Tibial artery (tissue), 4 donors: ENCODE data around the gene STIMATE.

Source experiments
- DNase-seq, 2 donors: peaks; one replicate each; pipeline ENCODE4 v3.0.0-alpha.2; 2019
- H3K27ac ChIP-seq, 2 donors: fragments of 200-600 bp; sonication (generic) in 1 of 2; 1 replicate in 1 of 2; 2 replicates in 1 of 2; pipeline ENCODE4 v1.5.1; 2018 to 2019; ENCODE audit warnings: mild to moderate bottlenecking in 1 of 2
- H3K27me3 ChIP-seq, 2 donors: fragments of 200-600 bp; sonication (generic) in 1 of 2; one replicate each; pipeline versions ENCODE4 v1.5.1 to v1.6.0; 2016 to 2019
- H3K36me3 ChIP-seq, 3 donors: fragments of 200-600 bp; sonication (generic) in 2 of 3; one replicate each; pipeline ENCODE4 v1.5.1; 2016 to 2019; ENCODE audit warnings: mild to moderate bottlenecking in 2 of 3
- H3K4me1 ChIP-seq, 4 donors: fragments of 200-600 bp; sonication (generic) in 2 of 4; 1 replicate in 3 of 4; 2 replicates in 1 of 4; pipeline ENCODE4 v1.5.1; 2016 to 2019
- H3K4me3 ChIP-seq, 2 donors: fragments of 200-600 bp; sonication (generic) in 1 of 2; 1 replicate in 1 of 2; 2 replicates in 1 of 2; pipeline ENCODE4 v1.5.1; 2018 to 2019; ENCODE audit warnings: mild to moderate bottlenecking in 2 of 2
- H3K9me3 ChIP-seq, 3 donors: fragments of 200-600 bp; sonication (generic) in 1 of 3; one replicate each; pipeline ENCODE4 v1.5.1; 2016 to 2019
- intact Hi-C: fragments of 100-400 bp; cut with DNase I; formaldehyde crosslinking; loops from one replicate; pipeline ENCODE4 v1.15.0; 2023; ENCODE audit warnings: low total_unique reads
- TF ChIP-seq, protein P1 (sequence below), 2 experiments: fragments of 200-600 bp in 1 of 2; fragments of 450-650 bp in 1 of 2; IDR thresholded peaks; one replicate each; pipeline ENCODE4 v1.5.1; 2017 to 2019; ENCODE audit warnings: antibody characterized with exemption in 2 of 2, mild to moderate bottlenecking in 1 of 2, moderate library complexity in 1 of 2

The STIMATE gene

DNA sequence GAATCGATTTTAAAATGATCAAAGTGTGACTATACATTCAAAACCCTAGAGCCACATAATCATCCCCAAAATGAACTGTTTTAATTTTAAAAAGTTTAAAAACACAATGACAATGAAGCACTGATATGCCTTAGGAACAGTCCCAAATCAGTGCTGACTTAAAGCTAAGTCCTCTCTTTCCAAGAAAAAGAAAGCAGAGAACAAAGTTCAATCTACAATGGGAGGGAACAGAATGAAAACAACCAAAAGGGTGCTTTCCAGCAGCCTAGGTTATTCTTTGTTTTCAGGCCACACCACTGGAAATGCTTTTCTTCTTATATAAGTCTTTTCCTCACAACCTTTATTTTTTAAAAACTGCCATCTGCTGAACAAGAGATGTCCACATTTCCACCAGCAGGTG is 7.2 kb upstream of the STIMATE start:
- no peak overlapping the region for H3K27ac ChIP-seq
- H3K4me3 ChIP-seq, result no peak overlapping the region
- H3K36me3 ChIP-seq, result peaks cover 12 to 49% (median 14%) of the 10 kb centered on the region in 3 donors
- no peaks in the 10 kb centered on the region for H3K9me3 ChIP-seq
- DNase-seq, result no peak
- no peaks in the 10 kb centered on the region for H3K27me3 ChIP-seq
- H3K4me1 ChIP-seq, result no peaks in the 10 kb centered on the region
- intact Hi-C loops, result no loop called here
- TF ChIP-seq, protein P1, sequence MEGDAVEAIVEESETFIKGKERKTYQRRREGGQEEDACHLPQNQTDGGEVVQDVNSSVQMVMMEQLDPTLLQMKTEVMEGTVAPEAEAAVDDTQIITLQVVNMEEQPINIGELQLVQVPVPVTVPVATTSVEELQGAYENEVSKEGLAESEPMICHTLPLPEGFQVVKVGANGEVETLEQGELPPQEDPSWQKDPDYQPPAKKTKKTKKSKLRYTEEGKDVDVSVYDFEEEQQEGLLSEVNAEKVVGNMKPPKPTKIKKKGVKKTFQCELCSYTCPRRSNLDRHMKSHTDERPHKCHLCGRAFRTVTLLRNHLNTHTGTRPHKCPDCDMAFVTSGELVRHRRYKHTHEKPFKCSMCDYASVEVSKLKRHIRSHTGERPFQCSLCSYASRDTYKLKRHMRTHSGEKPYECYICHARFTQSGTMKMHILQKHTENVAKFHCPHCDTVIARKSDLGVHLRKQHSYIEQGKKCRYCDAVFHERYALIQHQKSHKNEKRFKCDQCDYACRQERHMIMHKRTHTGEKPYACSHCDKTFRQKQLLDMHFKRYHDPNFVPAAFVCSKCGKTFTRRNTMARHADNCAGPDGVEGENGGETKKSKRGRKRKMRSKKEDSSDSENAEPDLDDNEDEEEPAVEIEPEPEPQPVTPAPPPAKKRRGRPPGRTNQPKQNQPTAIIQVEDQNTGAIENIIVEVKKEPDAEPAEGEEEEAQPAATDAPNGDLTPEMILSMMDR (IDR thresholded peaks at IDR 0.05), result no peak

DNA sequence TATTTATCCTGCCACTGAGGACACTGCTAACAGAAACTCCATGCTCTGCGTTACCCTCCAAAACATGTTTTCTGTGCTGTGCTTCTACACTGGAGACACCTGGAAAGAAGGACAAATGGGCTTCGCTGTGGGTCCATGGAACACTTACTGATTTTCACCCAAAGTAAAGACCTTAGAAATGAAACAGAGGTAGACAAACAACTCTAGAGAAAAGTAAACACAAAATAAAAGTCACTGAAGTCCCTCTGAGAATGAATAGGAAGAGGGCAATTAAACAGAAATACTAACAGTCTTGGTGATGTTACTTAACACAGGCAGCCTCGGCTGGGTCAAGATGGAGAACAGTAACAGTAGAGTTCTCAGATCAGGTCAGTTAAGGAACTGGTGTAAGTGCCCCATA is 6.7 kb upstream of the STIMATE start:
- intact Hi-C loops, result no loop called here
- no peak for DNase-seq
- no peaks in the 10 kb centered on the region for H3K27me3 ChIP-seq
- H3K9me3 ChIP-seq, result no peaks in the 10 kb centered on the region
- TF ChIP-seq, protein P1 (IDR thresholded peaks at IDR 0.05), result no peak
- peaks cover 12 to 49% (median 14%) of the 10 kb centered on the region in 3 donors for H3K36me3 ChIP-seq
- no peaks in the 10 kb centered on the region for H3K4me1 ChIP-seq
- no peak overlapping the region for H3K4me3 ChIP-seq
- no peak overlapping the region for H3K27ac ChIP-seq

DNA sequence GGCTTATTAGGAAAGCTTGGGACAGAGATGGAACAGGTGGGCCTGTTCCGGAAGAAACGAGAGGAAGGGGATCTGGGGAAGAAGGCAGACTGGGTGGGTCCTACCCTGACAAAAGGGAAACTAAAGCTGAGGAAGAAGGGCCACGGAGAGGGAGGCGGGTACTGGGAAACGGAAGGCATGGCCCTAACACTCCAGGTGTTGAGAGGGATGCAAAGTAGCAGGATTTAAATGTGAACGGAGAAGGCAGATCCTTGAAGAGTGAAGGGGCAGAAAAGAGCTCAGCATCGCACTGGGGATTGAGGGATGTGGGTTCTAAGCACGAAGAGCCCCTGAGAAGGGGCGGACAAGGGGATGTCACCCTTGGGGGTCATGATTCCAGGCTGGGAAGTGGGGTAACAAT is 735 bp downstream of the STIMATE start:
- DNase-seq, result no peak

DNA sequence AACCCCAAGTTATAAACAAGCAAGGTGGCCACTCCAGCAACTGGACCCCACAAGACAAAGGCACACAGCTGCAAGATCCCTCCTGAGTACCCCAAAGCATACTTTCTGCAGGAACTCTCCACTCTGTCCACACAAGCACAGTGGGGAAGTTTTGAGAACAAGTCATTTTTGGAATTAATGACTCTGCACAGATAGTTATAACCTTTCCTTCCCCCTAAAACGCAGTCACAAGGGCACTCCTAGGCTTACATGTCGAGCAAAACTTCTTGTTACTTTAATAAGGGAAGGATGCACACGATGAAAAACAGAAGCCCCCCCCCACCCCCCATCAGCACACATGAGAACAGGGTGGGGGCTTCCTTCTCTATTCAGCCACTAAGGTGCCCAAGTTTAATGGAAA is 1.2 kb downstream of the STIMATE start:
- H3K4me3 ChIP-seq, result peak overlapping the region; percentile 83 to 91
- H3K9me3 ChIP-seq, result no peaks in the 10 kb centered on the region
- H3K36me3 ChIP-seq, result peaks cover 0 to under 1% (median 0%) of the 10 kb centered on the region in 3 donors
- DNase-seq, result no peak
- peaks cover 0 to 60% (median 55%) of the 10 kb centered on the region in 4 donors for H3K4me1 ChIP-seq
- intact Hi-C loops, result no loop called here
- H3K27me3 ChIP-seq, result no peaks in the 10 kb centered on the region
- TF ChIP-seq, protein P1 (IDR thresholded peaks at IDR 0.05), result no peak
- peak overlapping the region; percentile 85 to 89 for H3K27ac ChIP-seq

More for the DNA sequence above, 735 bp downstream of the STIMATE start:
- TF ChIP-seq, protein P1 (IDR thresholded peaks at IDR 0.05), result no peak
- H3K27me3 ChIP-seq, result no peaks in the 10 kb centered on the region
- peaks cover 0 to 56% (median 51%) of the 10 kb centered on the region in 4 donors for H3K4me1 ChIP-seq
- H3K27ac ChIP-seq, result peak overlapping the region; percentile 85 to 89
- no peaks in the 10 kb centered on the region for H3K9me3 ChIP-seq
- intact Hi-C loops, result no loop called here
- peak overlapping the region; percentile 83 to 91 for H3K4me3 ChIP-seq
- peaks cover 0 to 5% (median 0%) of the 10 kb centered on the region in 3 donors for H3K36me3 ChIP-seq

DNA sequence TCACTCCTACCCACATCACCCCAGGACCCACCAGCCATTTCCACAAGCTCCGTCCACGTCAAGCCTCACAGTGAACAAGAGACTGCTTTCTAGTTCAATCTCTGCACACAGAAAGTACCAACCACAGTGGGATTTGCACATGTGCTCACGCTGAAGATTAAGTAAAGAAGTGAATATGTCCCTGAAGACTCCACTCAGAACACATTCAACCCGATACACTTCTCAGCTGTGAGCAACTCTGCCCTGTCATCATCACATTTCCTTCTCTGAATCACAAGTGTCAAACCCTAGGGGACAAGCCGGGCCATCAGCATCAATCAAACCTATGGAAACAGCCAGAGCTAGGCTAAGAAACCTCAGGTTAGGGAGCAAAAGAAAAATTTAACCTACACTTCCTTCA is 1.9 kb downstream of the STIMATE start:
- no peaks in the 10 kb centered on the region for H3K27me3 ChIP-seq
- TF ChIP-seq, protein P1 (IDR thresholded peaks at IDR 0.05), result no peak
- no peak for DNase-seq
- H3K9me3 ChIP-seq, result no peaks in the 10 kb centered on the region
- H3K27ac ChIP-seq, result peak overlapping the region; percentile 85 to 89
- peaks cover 0 to 67% (median 62%) of the 10 kb centered on the region in 4 donors for H3K4me1 ChIP-seq
- intact Hi-C loops, result no loop called here
- H3K36me3 ChIP-seq, result no peaks in the 10 kb centered on the region
- peak overlapping the region; percentile 83 to 91 for H3K4me3 ChIP-seq

DNA sequence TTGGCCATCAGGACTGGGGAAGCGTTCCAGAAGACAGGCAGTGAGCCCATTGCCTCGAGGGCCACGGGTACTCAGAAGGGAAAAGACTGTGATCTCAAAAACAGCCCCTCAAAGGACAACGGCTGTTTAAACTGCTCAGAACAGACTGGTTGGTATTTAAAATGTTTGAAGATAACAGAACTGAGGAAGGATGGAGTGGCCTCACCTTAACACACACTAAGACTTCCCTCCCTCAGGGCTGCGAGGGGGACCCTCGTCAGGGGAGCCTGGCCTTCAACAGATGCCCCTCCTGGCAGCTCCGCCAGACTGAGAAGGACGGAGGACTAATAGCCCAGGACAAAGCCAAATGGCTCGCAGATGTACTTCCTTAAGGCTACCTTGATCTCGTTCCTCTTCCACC is 2.6 kb downstream of the STIMATE start:
- no peak for DNase-seq
- peak overlapping the region in 1 of 2 donors; percentile 83 for H3K4me3 ChIP-seq
- H3K9me3 ChIP-seq, result no peaks in the 10 kb centered on the region
- no peaks in the 10 kb centered on the region for H3K27me3 ChIP-seq
- no peaks in the 10 kb centered on the region for H3K36me3 ChIP-seq
- H3K4me1 ChIP-seq, result peaks cover 0 to 74% (median 68%) of the 10 kb centered on the region in 4 donors
- intact Hi-C loops, result no loop called here
- peak overlapping the region; percentile 85 to 89 for H3K27ac ChIP-seq
- TF ChIP-seq, protein P1 (IDR thresholded peaks at IDR 0.05), result no peak
